HUES6 (cell line): Measurements from ENCODE around the gene INPP4B.
"Not testable (repeated sequence)": the region's sequence is repeated elsewhere in the genome, so short reads cannot be mapped to it uniquely, and the experiment has no call there.

Source experiments
- H3K27ac ChIP-seq: 2 replicates; pipeline ENCODE4 v1.7.0; 2013; ENCODE audit warnings: low read depth, mild to moderate bottlenecking, low read length, inconsistent platforms
- H3K27me3 ChIP-seq: 2 replicates; pipeline ENCODE4 v1.6.1; 2013; ENCODE audit warnings: low read length; ENCODE audit not compliant: control insufficient read depth, insufficient read depth
- H3K36me3 ChIP-seq: 2 replicates; pipeline ENCODE4 v1.6.1; 2013; ENCODE audit warnings: low read length; ENCODE audit not compliant: control insufficient read depth, insufficient read depth
- H3K4me1 ChIP-seq: 2 replicates; pipeline ENCODE4 v1.6.1; 2013; ENCODE audit warnings: low read length; ENCODE audit not compliant: control insufficient read depth, insufficient read depth
- H3K4me3 ChIP-seq: 2 replicates; pipeline ENCODE4 v1.5.1; 2013; ENCODE audit warnings: low read depth, low read length
- H3K9ac ChIP-seq: one replicate; pipeline ENCODE4 v1.6.1; 2013; ENCODE audit warnings: mild to moderate bottlenecking, low read length
- H3K9me3 ChIP-seq: 2 replicates; pipeline ENCODE4 v1.6.1; 2013; ENCODE audit warnings: low read depth, low read length; ENCODE audit not compliant: control insufficient read depth, insufficient read depth

INPP4B gene

GRCh38 chr4:142397364-142397991 lies 448.6 kb downstream of the INPP4B start:
- not testable (repeated sequence) for H3K4me1 ChIP-seq, H3K27ac ChIP-seq, H3K27me3 ChIP-seq, H3K9ac ChIP-seq, H3K4me3 ChIP-seq, H3K36me3 ChIP-seq, H3K9me3 ChIP-seq

DNA sequence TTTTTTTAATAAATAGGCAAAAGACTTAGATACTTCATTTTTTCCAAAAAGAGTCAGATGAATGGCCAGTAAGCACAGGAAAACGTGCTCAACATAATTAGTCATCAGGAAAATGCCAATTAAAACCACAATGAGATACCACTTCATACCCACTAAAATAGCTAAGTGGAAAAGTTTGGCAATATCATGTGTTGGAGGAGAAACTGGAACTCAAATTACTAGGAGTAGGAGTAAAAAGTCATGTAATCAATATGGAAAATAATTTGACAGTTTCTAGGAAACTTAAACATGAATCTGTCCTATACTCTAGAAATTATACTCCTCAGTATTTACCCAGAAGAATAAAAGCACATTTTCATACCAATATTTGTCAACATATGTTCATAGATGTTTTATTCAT lies 449.8 kb downstream of the INPP4B start:
- H3K4me1 ChIP-seq = no peaks in the 10 kb centered on the region; the same call in 1 of the 2 replicates
- H3K9ac ChIP-seq = no peak overlapping the region
- H3K27me3 ChIP-seq = no peaks in the 10 kb centered on the region
- H3K36me3 ChIP-seq = no peaks in the 10 kb centered on the region
- H3K4me3 ChIP-seq = no peak overlapping the region
- no peaks in the 10 kb centered on the region for H3K9me3 ChIP-seq
- no peak overlapping the region for H3K27ac ChIP-seq

GRCh38 chr4:142393127-142393526 lies 453.0 kb downstream of the INPP4B start:
- Histone ChIP-seq H3K4me1 (no peaks in the 10 kb centered on the region; the same call in 1 of the 2 replicates), H3K36me3 (no peaks in the 10 kb centered on the region), H3K9me3 (no peaks in the 10 kb centered on the region), H3K27ac (no peak overlapping the region), H3K9ac (no peak overlapping the region), H3K27me3 (no peaks in the 10 kb centered on the region), H3K4me3 (no peak overlapping the region)

- no peak overlapping the region for H3K27ac ChIP-seq
- no peaks in the 10 kb centered on the region for H3K9me3 ChIP-seq
- H3K36me3 ChIP-seq = no peaks in the 10 kb centered on the region
- no peaks in the 10 kb centered on the region for H3K4me1 ChIP-seq
- no peak overlapping the region for H3K4me3 ChIP-seq
- no peak overlapping the region for H3K9ac ChIP-seq
- no peaks in the 10 kb centered on the region for H3K27me3 ChIP-seq
These were observed 459.2 kb downstream of the INPP4B start for GRCh38 chr4:142386856-142387255.

DNA sequence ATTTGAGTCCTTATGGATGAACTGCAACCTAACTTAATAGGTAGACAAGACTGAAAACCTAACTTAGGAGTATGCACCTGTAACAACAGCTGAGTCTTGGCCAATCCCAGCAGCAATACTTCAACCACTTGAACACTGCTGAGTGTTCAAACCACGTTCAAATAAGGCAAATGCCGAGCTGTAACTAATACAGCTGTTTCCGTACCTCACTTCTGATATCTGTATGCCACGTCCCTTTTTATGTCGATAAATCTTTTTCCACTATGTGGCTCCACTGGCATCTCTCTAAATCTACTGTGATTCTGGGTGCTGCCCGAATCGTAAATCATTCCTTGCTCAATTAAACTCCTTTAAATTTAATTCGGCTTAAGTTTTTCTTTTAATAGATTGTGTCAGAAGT lies 459.7 kb downstream of the INPP4B start:
- Histone ChIP-seq H3K27ac (no peak overlapping the region), H3K27me3 (no peaks in the 10 kb centered on the region), H3K9ac (no peak overlapping the region), H3K36me3 (no peaks in the 10 kb centered on the region), H3K4me3 (no peak overlapping the region), H3K4me1 (no peaks in the 10 kb centered on the region), H3K9me3 (no peaks in the 10 kb centered on the region)

DNA sequence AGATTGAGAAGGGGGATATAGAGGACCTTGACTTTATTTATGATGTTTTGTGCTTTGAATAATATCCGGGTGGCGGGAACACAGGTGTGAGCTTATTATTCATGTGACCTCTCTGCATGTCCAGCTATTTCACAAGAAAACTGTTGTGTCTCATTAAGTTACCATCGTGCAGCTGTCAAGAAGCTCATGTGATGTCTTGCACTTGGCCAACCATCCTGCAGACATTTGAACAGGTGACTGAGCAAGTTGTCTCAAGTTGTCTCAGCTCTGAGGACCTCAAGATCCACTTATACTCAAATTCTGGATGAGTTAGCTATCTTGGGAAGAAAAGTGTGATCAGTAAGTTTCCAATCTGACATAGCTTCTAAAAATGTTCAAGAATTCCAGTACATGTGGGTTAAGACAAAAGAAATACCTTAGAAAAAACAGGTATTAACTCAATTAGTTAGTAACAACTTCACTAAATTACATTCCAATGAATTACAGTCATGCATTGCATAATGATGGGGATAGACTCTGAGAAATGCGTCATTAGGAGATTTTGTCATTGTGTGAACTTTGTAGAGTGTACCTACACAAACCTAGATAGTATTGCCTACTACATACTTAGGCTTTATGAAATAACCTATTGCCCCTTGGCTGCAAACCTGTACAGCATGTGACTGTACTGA lies 462.2 kb downstream of the INPP4B start:
- Histone ChIP-seq H3K27me3 (no peaks in the 10 kb centered on the region), H3K9ac (no peak overlapping the region), H3K4me1 (peaks cover 6% of the 10 kb centered on the region; the same call in 1 of the 2 replicates)

DNA sequence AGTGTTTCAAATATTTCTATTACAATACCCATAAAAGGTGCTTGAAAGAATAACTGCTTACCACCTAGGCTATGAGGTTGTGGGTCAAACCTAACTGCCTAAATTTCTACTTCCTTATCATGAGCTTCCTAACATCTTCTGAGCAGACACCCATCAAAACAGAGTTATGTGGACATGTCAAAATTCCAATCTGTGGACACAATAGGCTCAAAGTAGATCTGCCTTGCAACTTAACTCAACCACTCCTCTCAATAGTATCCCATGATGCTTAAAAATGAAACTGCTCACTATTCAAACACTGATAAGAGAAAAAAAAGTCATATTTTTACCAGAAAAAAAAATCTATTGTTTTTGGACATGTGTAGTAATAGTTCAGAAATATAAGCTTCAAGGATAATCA lies 462.7 kb downstream of the INPP4B start:
- Histone ChIP-seq H3K36me3 (no peaks in the 10 kb centered on the region), H3K27ac (no peak overlapping the region)

More for the DNA sequence above, 462.2 kb downstream of the INPP4B start:
- Histone ChIP-seq H3K4me3 (no peak overlapping the region), H3K27ac (no peak overlapping the region), H3K36me3 (no peaks in the 10 kb centered on the region), H3K9me3 (no peaks in the 10 kb centered on the region)

GRCh38 chr4:142380052-142380602 lies 466.0 kb downstream of the INPP4B start:
- no peak overlapping the region for H3K9ac ChIP-seq
- no peak overlapping the region for H3K4me3 ChIP-seq

More for the DNA sequence above, 462.7 kb downstream of the INPP4B start:
- Histone ChIP-seq H3K27me3 (no peaks in the 10 kb centered on the region), H3K4me3 (no peak overlapping the region), H3K9ac (no peak overlapping the region), H3K4me1 (peaks cover 6% of the 10 kb centered on the region; the same call in 1 of the 2 replicates), H3K9me3 (no peaks in the 10 kb centered on the region)

DNA sequence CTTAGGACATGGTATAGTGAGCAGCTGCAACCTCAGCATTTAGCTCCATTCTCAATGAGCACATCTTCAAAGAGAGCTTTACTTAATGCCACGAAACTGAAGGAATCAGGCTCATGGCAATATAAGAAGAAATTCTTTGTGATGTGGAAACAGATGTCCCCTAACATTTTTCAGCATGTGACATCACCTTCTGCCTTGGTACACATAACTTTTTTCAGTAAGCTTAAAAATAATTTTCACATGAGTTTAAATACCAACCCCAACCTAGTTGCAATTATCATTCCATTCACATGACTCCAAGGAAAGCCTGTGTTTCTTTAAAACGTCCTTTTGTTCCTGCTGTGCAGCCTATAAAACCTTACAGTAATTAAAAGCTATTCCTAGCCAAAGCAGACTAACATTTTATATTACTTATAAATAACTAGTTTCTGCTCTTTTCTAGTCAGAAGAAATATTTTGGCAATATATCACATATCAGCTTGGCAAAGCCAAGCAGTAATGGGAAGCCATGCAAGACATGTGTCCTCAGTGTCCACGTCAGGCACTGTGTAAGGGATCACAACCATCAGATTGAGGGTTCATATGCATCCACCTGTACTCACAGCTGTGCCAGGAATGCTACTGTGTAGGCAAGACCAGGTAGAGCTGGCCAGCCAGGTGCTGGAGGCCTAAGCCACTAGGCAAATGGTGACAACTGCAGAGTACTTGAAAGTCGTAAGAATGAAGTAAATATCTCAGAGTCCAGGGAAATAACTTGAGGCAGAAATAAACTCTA lies 466.6 kb downstream of the INPP4B start:
- no peaks in the 10 kb centered on the region for H3K36me3 ChIP-seq
- no peak overlapping the region for H3K27ac ChIP-seq
- H3K27me3 ChIP-seq = no peaks in the 10 kb centered on the region
- no peak overlapping the region for H3K4me3 ChIP-seq
- no peaks in the 10 kb centered on the region for H3K9me3 ChIP-seq
- peaks cover 15% of the 10 kb centered on the region for H3K4me1 ChIP-seq
- H3K9ac ChIP-seq = no peak overlapping the region

More at GRCh38 chr4:142380052-142380602, 466.0 kb downstream of the INPP4B start:
- H3K27me3 ChIP-seq = no peaks in the 10 kb centered on the region
- H3K36me3 ChIP-seq = no peaks in the 10 kb centered on the region
- H3K4me1 ChIP-seq = peaks cover 11% of the 10 kb centered on the region
- H3K27ac ChIP-seq = no peak overlapping the region
- no peaks in the 10 kb centered on the region for H3K9me3 ChIP-seq

GRCh38 chr4:142378179-142378578 lies 467.9 kb downstream of the INPP4B start:
- Histone ChIP-seq H3K36me3 (no peaks in the 10 kb centered on the region), H3K9me3 (no peaks in the 10 kb centered on the region), H3K27ac (no peak overlapping the region), H3K9ac (no peak overlapping the region), H3K27me3 (no peaks in the 10 kb centered on the region), H3K4me3 (no peak overlapping the region), H3K4me1 (peaks cover 15% of the 10 kb centered on the region)
